CD4-positive, alpha-beta T cell treated with Interleukin-4 for 1 hour (primary cell): Measurements from ENCODE around the gene AKAP9.
"Not testable (repeated sequence)": the region's sequence is repeated elsewhere in the genome, so short reads cannot be mapped to it uniquely, and the experiment has no call there.

ENCODE experiments used
- DNase-seq, 2 donors: peaks; one replicate each; pipeline ENCODE4 v3.0.0-alpha.2; 2020 to 2022

AKAP9 gene

GRCh38 chr7:92135052-92135889 lies 194.6 kb downstream of the AKAP9 start:
- DNase-seq, result peak in 1 of 2 donors; percentile 12

GRCh38 chr7:92137557-92137956 lies 196.9 kb downstream of the AKAP9 start:
- no peak for DNase-seq

- DNase-seq, result no peak
These were observed 200.5 kb downstream of the AKAP9 start for GRCh38 chr7:92141161-92141560.

- DNase-seq, result not testable (repeated sequence)
These were observed 202.1 kb downstream of the AKAP9 start for GRCh38 chr7:92142791-92143190.

- DNase-seq, result not testable (repeated sequence)
These were observed 202.7 kb downstream of the AKAP9 start for GRCh38 chr7:92143192-92143880.

DNA sequence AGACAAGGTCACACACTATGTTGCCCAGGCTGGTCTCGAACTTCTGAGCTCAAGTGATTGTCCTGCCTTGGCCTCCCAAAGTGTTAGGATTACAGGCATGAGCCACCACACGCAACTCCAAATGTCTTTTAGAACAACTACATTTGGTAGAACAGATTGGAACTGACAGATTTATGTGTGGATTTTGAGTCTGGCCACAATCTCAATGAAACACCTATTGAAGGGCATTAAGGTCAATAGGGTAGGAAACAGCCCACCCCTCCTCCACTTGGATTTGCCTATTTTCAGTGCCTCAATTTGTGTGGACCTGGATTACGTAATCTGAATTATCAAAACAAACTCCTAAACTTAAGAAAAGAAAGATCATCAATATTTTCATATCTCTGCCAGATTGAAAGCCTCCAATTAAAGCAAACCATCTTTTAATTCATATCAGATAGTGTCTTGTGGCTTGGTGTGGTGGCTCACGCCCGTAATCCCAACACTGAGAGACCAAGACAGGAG lies 209.1 kb downstream of the AKAP9 start:
- no peak for DNase-seq

DNA sequence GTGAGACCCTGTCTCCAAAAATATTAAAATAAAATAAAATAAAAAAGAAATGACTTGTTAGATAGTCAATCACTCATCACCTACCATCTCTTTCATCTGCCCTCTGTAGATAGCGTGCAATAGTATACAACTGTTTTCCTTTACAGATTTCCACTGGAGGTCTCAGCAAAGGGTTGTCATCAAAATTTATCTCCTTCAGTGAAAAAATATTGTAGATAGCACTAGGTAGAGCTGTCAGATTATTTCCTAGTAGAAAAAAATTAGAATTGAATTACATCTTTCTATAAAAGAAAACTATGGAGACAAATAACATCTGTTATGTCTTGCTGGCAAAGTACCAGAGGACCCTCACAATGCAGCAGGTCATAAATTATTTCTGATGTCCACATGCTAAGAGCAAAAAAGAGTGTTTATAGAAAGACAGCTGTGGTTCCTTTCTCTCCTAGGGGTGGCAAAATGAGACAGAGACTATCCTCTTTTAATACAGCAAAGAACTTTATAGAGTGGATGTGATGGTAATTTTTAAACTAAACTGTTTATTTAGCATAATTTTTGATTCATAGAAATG lies 209.9 kb downstream of the AKAP9 start:
- no peak for DNase-seq

DNA sequence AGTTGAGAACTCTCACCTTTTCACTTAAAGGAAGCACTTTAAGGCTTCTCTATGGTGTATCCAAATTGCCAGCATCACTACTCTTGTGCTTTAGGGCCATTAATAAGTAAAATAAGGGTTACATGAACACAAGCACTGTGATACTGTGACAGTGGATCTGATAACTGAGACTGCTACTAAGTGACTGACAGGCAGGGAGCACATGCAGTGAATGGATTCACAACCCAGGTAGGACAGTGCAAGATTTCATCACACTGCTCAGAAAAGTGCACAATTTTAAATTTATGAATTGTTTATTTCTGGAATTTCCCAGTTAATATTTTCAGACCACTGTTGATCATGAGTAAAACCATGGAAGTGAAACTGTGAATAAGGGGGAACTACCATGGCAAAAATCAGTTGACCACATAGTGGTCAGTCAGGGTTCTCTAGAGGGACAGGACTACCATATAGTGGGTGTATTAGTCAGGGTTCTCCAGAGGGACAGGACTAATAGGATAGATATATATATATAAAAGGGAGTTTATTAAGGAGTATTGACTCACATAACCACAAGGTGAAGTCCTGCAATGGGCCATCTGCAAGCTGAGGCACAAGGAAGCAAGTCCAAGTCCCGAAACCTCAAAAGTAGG lies 214.6 kb downstream of the AKAP9 start:
- no peak for DNase-seq

DNA sequence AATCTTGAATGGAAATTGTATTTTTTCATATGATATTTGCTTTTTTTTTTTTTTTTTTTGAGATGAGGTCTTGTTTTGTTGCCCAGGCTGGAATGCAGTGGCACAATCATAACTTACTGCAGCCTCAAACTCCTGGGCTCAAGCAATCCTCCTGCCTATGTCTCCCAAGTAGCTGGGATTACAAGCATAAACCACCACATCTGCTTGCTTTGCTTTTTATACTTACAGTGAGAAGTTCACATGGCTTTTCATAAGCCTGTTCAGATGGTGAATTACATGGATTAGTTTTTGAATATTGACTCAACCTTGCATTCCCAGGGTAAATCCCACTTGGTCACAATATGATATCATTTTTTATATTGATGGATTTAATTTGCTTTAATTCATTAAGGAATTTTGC lies 216.3 kb downstream of the AKAP9 start:
- no peak for DNase-seq

DNA sequence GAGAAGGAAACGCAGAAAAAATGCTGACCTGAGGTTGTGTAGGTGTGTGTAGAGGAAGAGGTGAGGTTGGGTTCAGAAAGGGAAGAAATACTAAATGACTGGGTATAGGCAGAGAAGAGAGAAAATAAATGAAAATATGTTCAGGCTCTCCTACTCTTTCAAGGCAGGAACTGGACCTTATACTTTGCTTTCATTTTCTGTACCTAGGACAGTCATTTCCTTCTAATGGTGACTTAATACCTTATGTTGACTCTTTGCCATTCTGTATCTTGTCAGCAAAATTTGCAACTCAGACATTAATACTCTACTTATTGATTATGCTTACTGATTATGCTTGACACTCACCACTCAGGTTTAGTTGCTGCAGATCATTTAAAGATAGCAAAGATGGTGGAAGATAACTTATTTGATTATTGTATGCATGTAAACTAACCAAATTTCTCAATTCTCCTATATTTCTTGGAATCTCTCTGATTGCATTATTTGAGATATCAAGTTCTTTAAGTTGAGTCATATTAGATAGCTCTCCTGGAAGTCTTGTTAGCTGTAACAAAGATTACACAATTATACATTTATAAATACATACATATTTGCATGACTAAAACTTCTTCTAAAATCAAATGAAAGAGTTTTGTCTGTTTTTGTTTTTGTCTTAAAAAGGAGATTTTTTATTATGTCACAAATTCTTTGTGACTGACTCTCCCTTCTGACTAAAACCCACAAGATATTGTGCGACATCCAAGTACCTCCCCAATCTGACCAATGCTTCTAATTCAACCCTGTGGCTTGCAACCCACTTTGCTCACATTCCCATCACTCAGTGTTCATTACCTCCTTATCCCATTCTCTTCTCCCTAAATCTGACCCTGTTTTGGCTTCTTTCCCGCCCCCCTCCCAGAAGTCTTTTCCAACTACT lies 218.3 kb downstream of the AKAP9 start:
- DNase-seq, result no peak
